ENCODE data around the gene HS3ST3B1. TPM values are rescaled to one million over a fixed set of nuclear protein-coding genes. Genes with fewer than 3 reads are reported as not detected.

The HS3ST3B1 gene
- total RNA-seq, 1 donor from 2014 or later: 33.8 TPM

- no peak for DNase-seq (ENCODE audit: low spot score)
- H3K27ac Mint-ChIP-seq: no peak overlapping the region
- no peaks in the 10 kb centered on the region for H3K36me3 Mint-ChIP-seq (ENCODE audit: low read depth)
- peaks cover 10% of the 10 kb centered on the region for H3K27me3 Mint-ChIP-seq (ENCODE audit: insufficient read depth)
- intact Hi-C loops (cut with micrococcal nuclease): no loop called here
- no peaks in the 10 kb centered on the region for H3K4me1 Mint-ChIP-seq (ENCODE audit: low read depth)
- no peak overlapping the region for H3K4me3 Mint-ChIP-seq
- peaks cover 21% of the 10 kb centered on the region for H3K9me3 Mint-ChIP-seq
Observed at GRCh38 chr17:14389681-14390080, 88.8 kb downstream of the HS3ST3B1 start.

GRCh38 chr17:14393723-14394122 is 92.8 kb downstream of the HS3ST3B1 start:
- intact Hi-C loops (cut with micrococcal nuclease): no loop called here
- no peaks in the 10 kb centered on the region for H3K36me3 Mint-ChIP-seq (ENCODE audit: low read depth)
- no peak overlapping the region for H3K27ac Mint-ChIP-seq
- H3K4me1 Mint-ChIP-seq (ENCODE audit: low read depth): peaks cover under 1% of the 10 kb centered on the region
- H3K27me3 Mint-ChIP-seq (ENCODE audit: insufficient read depth): peaks cover 10% of the 10 kb centered on the region
- DNase-seq (ENCODE audit: low spot score): no peak
- H3K4me3 Mint-ChIP-seq: no peak overlapping the region
- H3K9me3 Mint-ChIP-seq: peaks cover 12% of the 10 kb centered on the region

- Mint-ChIP-seq H3K27ac (no peak overlapping the region), H3K4me1 (ENCODE audit: low read depth) (peaks cover 9% of the 10 kb centered on the region), H3K27me3 (ENCODE audit: insufficient read depth) (peaks cover 10% of the 10 kb centered on the region), H3K4me3 (no peak overlapping the region), H3K36me3 (ENCODE audit: low read depth) (peaks cover 1% of the 10 kb centered on the region), H3K9me3 (peaks cover 9% of the 10 kb centered on the region)
- DNase-seq (ENCODE audit: low spot score): no peak
- intact Hi-C loops (cut with micrococcal nuclease): no loop called here
Observed at GRCh38 chr17:14395255-14395654, 94.4 kb downstream of the HS3ST3B1 start.

- Mint-ChIP-seq H3K36me3 (ENCODE audit: low read depth) (peaks cover 2% of the 10 kb centered on the region), H3K4me3 (no peak overlapping the region), H3K27me3 (ENCODE audit: insufficient read depth) (peaks cover 9% of the 10 kb centered on the region), H3K9me3 (peaks cover 6% of the 10 kb centered on the region), H3K27ac (no peak overlapping the region), H3K4me1 (ENCODE audit: low read depth) (peaks cover 9% of the 10 kb centered on the region)
- DNase-seq (ENCODE audit: low spot score): no peak
- intact Hi-C loops (cut with micrococcal nuclease): no loop called here
Observed at GRCh38 chr17:14396547-14396946, 95.7 kb downstream of the HS3ST3B1 start.

GRCh38 chr17:14398766-14399165 is 97.9 kb downstream of the HS3ST3B1 start:
- intact Hi-C loops (cut with micrococcal nuclease): no loop called here
- peaks cover 8% of the 10 kb centered on the region for H3K9me3 Mint-ChIP-seq
- H3K4me3 Mint-ChIP-seq: no peak overlapping the region
- no peak for DNase-seq (ENCODE audit: low spot score)
- H3K27ac Mint-ChIP-seq: no peak overlapping the region
- no peaks in the 10 kb centered on the region for H3K27me3 Mint-ChIP-seq (ENCODE audit: insufficient read depth)
- H3K36me3 Mint-ChIP-seq (ENCODE audit: low read depth): peaks cover 12% of the 10 kb centered on the region
- peaks cover 16% of the 10 kb centered on the region for H3K4me1 Mint-ChIP-seq (ENCODE audit: low read depth)

Other genes starting within 250 kb of the HS3ST3B1 start
- 40.1 and 41.7 TPM in 2 replicates for gene COX10, start 231.6 kb upstream of the HS3ST3B1 start, total RNA-seq
- gene CDRT15, start 64.2 kb upstream of the HS3ST3B1 start, total RNA-seq: not detected in 2 replicates

Data from activated T-helper 1 cell treated with anti-CD3 and anti-CD28 coated beads, Interleukin-12 subunit alpha, Interleukin-12 subunit beta, Interleukin-2, Interleukin-4 antibody, amounts not matched to agents 30 ng/mL and 10 ng/mL and 1 ng/mL, durations not matched to agents 14 hours and 24 hours and 36 hours (primary cell).